Nephron (organoid): ENCODE measurements around the gene PTPRA.
"Not testable (repeated sequence)": the region's sequence is repeated elsewhere in the genome, so short reads cannot be mapped to it uniquely, and the experiment has no call there.

Source experiments
- H3K27ac Mint-ChIP-seq, 3 experiments: 2 replicates each; pipeline ENCODE4 v1.8.0; 2020; ENCODE audit warnings: mixed read lengths in 3 of 3, mild to moderate bottlenecking in 2 of 3, moderate library complexity in 1 of 3
- H3K27me3 Mint-ChIP-seq: 2 replicates; pipeline ENCODE4 v1.8.0; 2021; ENCODE audit warnings: low read depth, mild to moderate bottlenecking, moderate library complexity, mixed read lengths
- H3K36me3 Mint-ChIP-seq: 2 replicates; pipeline ENCODE4 v1.8.0; 2020; ENCODE audit warnings: low read depth, mixed read lengths
- H3K4me1 Mint-ChIP-seq: 2 replicates; pipeline ENCODE4 v1.8.0; 2020; ENCODE audit warnings: mixed read lengths
- H3K4me3 Mint-ChIP-seq, 3 experiments: 2 replicates each; pipeline ENCODE4 v1.8.0; 2020; ENCODE audit warnings: mild to moderate bottlenecking in 3 of 3, mixed read lengths in 3 of 3, moderate library complexity in 2 of 3
- H3K9me3 Mint-ChIP-seq: 2 replicates; pipeline ENCODE4 v1.8.0; 2020; ENCODE audit warnings: mixed read lengths
- TF ChIP-seq, protein P1 (sequence below), 3 experiments: fragments of 200-600 bp; sonication (generic); IDR thresholded peaks; one replicate each; pipeline ENCODE4 v1.5.0; 2021; ENCODE audit warnings: antibody characterized with exemption in 3 of 3; ENCODE audit not compliant: unreplicated experiment in 3 of 3

PTPRA gene

GRCh38 chr20:3070725-3071124 is 197.4 kb downstream of the PTPRA start:
- no peak overlapping the region for H3K27ac Mint-ChIP-seq
- H3K9me3 Mint-ChIP-seq: no peaks in the 10 kb centered on the region
- H3K36me3 Mint-ChIP-seq: no peaks in the 10 kb centered on the region
- H3K4me3 Mint-ChIP-seq: peak overlapping the region; percentile 68 to 74 (median 73)
- H3K27me3 Mint-ChIP-seq: peaks cover 54% of the 10 kb centered on the region
- TF ChIP-seq, protein P1, sequence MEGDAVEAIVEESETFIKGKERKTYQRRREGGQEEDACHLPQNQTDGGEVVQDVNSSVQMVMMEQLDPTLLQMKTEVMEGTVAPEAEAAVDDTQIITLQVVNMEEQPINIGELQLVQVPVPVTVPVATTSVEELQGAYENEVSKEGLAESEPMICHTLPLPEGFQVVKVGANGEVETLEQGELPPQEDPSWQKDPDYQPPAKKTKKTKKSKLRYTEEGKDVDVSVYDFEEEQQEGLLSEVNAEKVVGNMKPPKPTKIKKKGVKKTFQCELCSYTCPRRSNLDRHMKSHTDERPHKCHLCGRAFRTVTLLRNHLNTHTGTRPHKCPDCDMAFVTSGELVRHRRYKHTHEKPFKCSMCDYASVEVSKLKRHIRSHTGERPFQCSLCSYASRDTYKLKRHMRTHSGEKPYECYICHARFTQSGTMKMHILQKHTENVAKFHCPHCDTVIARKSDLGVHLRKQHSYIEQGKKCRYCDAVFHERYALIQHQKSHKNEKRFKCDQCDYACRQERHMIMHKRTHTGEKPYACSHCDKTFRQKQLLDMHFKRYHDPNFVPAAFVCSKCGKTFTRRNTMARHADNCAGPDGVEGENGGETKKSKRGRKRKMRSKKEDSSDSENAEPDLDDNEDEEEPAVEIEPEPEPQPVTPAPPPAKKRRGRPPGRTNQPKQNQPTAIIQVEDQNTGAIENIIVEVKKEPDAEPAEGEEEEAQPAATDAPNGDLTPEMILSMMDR (IDR thresholded peaks at IDR 0.05; ENCODE audit: unreplicated experiment in 3 of 3): no peak
- H3K4me1 Mint-ChIP-seq: no peaks in the 10 kb centered on the region

DNA sequence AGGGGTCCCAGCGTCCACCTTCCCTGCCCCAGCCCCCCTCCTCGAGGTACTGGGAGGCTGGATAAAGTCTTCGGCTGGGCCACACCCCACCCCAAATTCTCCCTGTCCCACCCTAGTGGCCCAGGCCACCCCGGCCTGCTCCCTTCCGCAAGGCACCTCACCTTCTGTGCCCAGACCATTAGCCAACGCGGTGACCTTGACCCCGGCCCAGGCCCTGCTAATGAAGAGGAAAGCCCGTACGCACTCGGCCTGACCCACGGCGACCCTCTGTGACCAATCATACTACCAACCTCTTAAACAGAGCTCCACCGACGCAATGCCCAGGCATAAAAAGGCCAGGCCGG is 198.0 kb downstream of the PTPRA start:
- Mint-ChIP-seq H3K9me3 (no peaks in the 10 kb centered on the region), H3K27me3 (peaks cover 57% of the 10 kb centered on the region), H3K27ac (no peak overlapping the region), H3K36me3 (no peaks in the 10 kb centered on the region), H3K4me1 (no peaks in the 10 kb centered on the region), H3K4me3 (no peak overlapping the region)
- TF ChIP-seq, protein P1 (IDR thresholded peaks at IDR 0.05; ENCODE audit: unreplicated experiment in 3 of 3): no peak

GRCh38 chr20:3071610-3072529 is 198.6 kb downstream of the PTPRA start, which contains the start of gene OXT:
Gene OXT (plus strand): TSS chr20:3071620. CDS start chr20:3071656, 36 bp downstream.
- no peaks in the 10 kb centered on the region for H3K4me1 Mint-ChIP-seq
- peak within 1 kb of the TSS; percentile 68 to 74 (median 73) for H3K4me3 Mint-ChIP-seq
- no peaks in the 10 kb centered on the region for H3K36me3 Mint-ChIP-seq
- no peaks in the 10 kb centered on the region for H3K9me3 Mint-ChIP-seq
- TF ChIP-seq, protein P1 (IDR thresholded peaks at IDR 0.05; ENCODE audit: unreplicated experiment in 3 of 3): no peak
- no peak within 1 kb of the TSS for H3K27ac Mint-ChIP-seq
- peaks cover 59% of the 10 kb centered on the region for H3K27me3 Mint-ChIP-seq

DNA sequence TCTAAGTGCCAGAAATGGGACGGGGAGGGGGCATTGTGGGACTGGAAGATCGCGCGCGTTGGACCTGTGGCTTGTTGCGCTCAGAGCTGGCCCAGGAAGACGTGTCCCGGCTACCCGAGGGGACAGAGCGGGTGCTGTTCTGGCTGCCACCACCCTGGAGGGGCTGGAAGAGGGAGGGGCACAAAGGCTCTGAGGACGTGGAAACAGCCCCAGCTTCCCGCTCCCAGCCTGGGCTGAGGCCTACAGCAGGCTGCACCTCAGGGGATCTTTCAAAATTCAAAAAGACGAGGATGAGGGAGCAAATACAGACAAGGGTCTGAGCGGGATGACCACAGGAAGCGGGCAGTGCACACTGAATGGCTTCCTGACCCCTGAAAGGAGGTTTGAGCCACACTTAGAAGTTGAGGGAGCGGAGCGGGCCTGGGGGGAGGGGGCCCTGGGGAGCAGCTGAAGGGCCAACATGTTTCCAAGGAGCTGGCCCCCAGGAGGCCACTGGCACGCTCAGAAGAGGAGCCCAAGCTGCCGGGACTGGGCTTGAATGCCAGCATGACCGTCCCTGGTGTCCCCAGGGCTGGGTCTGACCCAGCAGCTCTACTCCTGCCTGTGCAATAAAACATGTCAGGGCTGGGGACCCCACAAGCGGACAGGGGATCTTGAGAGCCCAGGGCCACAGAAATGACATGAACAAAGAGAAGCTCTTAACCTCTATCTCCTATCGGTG is 199.4 kb downstream of the PTPRA start:
- Mint-ChIP-seq H3K27me3 (peaks cover 63% of the 10 kb centered on the region), H3K4me3 (peak overlapping the region; percentile 30 to 66 (median 64)), H3K36me3 (no peaks in the 10 kb centered on the region), H3K9me3 (no peaks in the 10 kb centered on the region), H3K4me1 (no peaks in the 10 kb centered on the region), H3K27ac (no peak overlapping the region)
- TF ChIP-seq, protein P1 (IDR thresholded peaks at IDR 0.05; ENCODE audit: unreplicated experiment in 3 of 3): no peak

DNA sequence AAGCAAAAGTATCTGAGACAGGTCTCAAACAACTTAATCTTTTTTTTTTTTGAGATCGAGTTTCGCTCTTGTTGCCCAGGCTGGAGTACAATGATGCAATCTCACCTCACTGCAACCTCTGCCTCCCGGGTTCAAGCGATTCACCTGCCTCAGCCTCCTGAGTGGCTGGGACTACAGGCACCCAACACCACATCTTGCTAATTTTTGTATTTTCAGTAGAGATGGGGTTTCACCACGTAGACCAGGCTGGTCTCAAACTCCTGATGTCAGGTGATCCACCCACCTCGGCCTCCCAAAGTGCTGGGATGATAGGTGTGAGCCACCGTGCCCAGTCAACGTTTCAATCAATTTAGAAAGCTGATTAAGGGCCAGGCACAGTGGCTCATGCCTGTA is 200.0 kb downstream of the PTPRA start:
- H3K9me3 Mint-ChIP-seq, H3K4me1 Mint-ChIP-seq, H3K36me3 Mint-ChIP-seq, H3K27ac Mint-ChIP-seq: not testable (repeated sequence)
- Mint-ChIP-seq H3K27me3 (peaks cover 68% of the 10 kb centered on the region), H3K4me3 (peak overlapping the region in 1 of 3 experiments; percentile 14)

DNA sequence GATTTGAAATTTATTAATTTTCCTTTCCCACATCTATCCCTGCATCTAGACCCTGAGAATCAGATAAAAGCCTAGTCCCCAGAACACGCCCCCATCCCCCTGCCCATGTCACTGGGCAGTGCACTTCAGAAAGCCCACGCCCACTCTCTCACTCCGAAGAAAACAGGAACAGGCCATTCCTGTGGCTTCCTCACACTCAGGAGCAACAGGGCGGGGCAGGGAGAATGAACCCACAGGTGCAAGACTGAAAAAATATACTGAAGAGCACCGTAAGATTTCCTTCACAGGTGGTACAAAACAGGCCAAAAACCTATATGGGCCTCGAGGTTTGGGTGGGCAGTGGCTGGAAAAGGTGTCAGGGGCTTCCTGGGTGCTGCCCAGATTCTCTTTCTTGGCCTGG is 201.5 kb downstream of the PTPRA start:
- no peak overlapping the region for H3K4me3 Mint-ChIP-seq
- no peak overlapping the region for H3K27ac Mint-ChIP-seq
- TF ChIP-seq, protein P1 (IDR thresholded peaks at IDR 0.05; ENCODE audit: unreplicated experiment in 3 of 3): no peak
- no peaks in the 10 kb centered on the region for H3K36me3 Mint-ChIP-seq
- H3K9me3 Mint-ChIP-seq: no peaks in the 10 kb centered on the region
- peaks cover 71% of the 10 kb centered on the region for H3K27me3 Mint-ChIP-seq
- no peaks in the 10 kb centered on the region for H3K4me1 Mint-ChIP-seq

DNA sequence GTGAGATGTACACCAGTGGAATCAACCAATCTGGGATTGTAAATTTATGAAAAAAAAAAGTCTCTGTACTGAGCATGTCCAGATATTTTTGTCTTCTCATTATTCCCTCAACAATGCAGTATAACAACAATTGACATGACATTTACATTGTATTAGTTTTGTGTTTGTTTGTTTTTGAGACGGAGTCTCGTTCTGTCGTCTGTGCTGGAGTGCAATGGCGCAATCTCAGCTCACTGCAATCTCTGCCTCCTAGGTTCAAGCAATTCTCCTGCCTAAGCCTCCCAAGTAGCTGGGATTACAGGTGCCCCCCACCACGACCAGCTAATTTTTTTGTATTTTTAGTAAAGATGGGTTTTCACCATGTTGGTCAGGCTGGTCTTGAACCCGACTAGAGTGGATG is 202.0 kb downstream of the PTPRA start:
- not testable (repeated sequence) for H3K4me3 Mint-ChIP-seq, H3K36me3 Mint-ChIP-seq, H3K4me1 Mint-ChIP-seq, H3K9me3 Mint-ChIP-seq, H3K27ac Mint-ChIP-seq
- H3K27me3 Mint-ChIP-seq: peaks cover 76% of the 10 kb centered on the region
